H9 (cell line): ENCODE results near the gene DTNBP1. TPM values are rescaled to one million over a fixed set of nuclear protein-coding genes. Genes with fewer than 3 reads are reported as not detected.
A peak's percentile ranks its signal among the peaks of the same experiment; 100 is the strongest.

Source experiments
- DNase-seq: peaks from one replicate; pipeline ENCODE4 v3.0.0-alpha.2; 2017
- H2AFZ ChIP-seq: one replicate; pipeline ENCODE4 v1.6.1; 2013; ENCODE audit warnings: mild to moderate bottlenecking, low read length, control low read depth, moderate library complexity
- H2AK5ac ChIP-seq: 2 replicates; pipeline ENCODE4 v1.6.1; 2013; ENCODE audit warnings: low read length, control low read depth, mixed read lengths; ENCODE audit not compliant: insufficient read length
- H2BK120ac ChIP-seq: one replicate; pipeline ENCODE4 v1.6.1; 2013; ENCODE audit warnings: low read depth, mild to moderate bottlenecking, low read length, control low read depth, inconsistent platforms; ENCODE audit not compliant: poor library complexity, severe bottlenecking
- H2BK12ac ChIP-seq: 2 replicates; pipeline ENCODE4 v1.6.1; 2013; ENCODE audit warnings: low read length, control low read depth, mixed read lengths, low read depth; ENCODE audit not compliant: insufficient read length
- H2BK15ac ChIP-seq: 2 replicates; pipeline ENCODE4 v1.6.1; 2013; ENCODE audit warnings: low read depth, low read length, control low read depth
- H2BK20ac ChIP-seq: one replicate; pipeline ENCODE4 v1.6.1; 2013; ENCODE audit warnings: low read depth, mild to moderate bottlenecking, low read length, control low read depth, inconsistent platforms; ENCODE audit not compliant: poor library complexity, severe bottlenecking
- H2BK5ac ChIP-seq: 2 replicates; pipeline ENCODE4 v1.6.1; 2013; ENCODE audit warnings: low read length, control low read depth, mixed read lengths; ENCODE audit not compliant: insufficient read length
- H3K14ac ChIP-seq: 2 replicates; pipeline ENCODE4 v1.6.1; 2013; ENCODE audit warnings: low read length, control low read depth; ENCODE audit not compliant: insufficient read depth
- H3K18ac ChIP-seq: 2 replicates; pipeline ENCODE4 v1.6.1; 2013; ENCODE audit warnings: low read depth, mild to moderate bottlenecking, mixed read lengths, low read length, control low read depth; ENCODE audit not compliant: insufficient read length
- H3K23ac ChIP-seq: 2 replicates; pipeline ENCODE4 v1.6.1; 2013; ENCODE audit warnings: low read length, control low read depth, mixed read lengths, low read depth; ENCODE audit not compliant: insufficient read length
- H3K23me2 ChIP-seq: 2 replicates; pipeline ENCODE4 v1.6.1; 2013; ENCODE audit warnings: low read depth, mild to moderate bottlenecking, mixed read lengths, low read length, control low read depth; ENCODE audit not compliant: insufficient read length, poor library complexity, severe bottlenecking
- H3K27ac ChIP-seq: 2 replicates; pipeline ENCODE4 v1.5.1; 2013; ENCODE audit warnings: low read length, control low read depth, mixed read lengths, low read depth; ENCODE audit not compliant: insufficient read length
- H3K27me3 ChIP-seq: 2 replicates; pipeline ENCODE4 v1.6.1; 2013; ENCODE audit warnings: low read length, control low read depth, inconsistent platforms; ENCODE audit not compliant: insufficient read depth
- H3K4ac ChIP-seq: 2 replicates; pipeline ENCODE4 v1.6.1; 2013; ENCODE audit warnings: low read depth, mild to moderate bottlenecking, control low read depth, inconsistent platforms, low read length, moderate library complexity
- H3K4me1 ChIP-seq: 2 replicates; pipeline ENCODE4 v1.6.1; 2013; ENCODE audit warnings: low read length, control low read depth, inconsistent platforms; ENCODE audit not compliant: insufficient read depth
- H3K4me2 ChIP-seq: 2 replicates; pipeline ENCODE4 v1.6.1; 2013; ENCODE audit warnings: low read length, control low read depth, mixed read lengths; ENCODE audit not compliant: insufficient read length, insufficient read depth
- H3K56ac ChIP-seq: 2 replicates; pipeline ENCODE4 v1.6.1; 2013; ENCODE audit warnings: low read depth, mild to moderate bottlenecking, mixed read lengths, low read length, control low read depth; ENCODE audit not compliant: insufficient read length
- H3K79me1 ChIP-seq: 2 replicates; pipeline ENCODE4 v1.6.1; 2013; ENCODE audit warnings: low read depth, mild to moderate bottlenecking, moderate library complexity, low read length, control low read depth, inconsistent platforms; ENCODE audit not compliant: insufficient read depth, poor library complexity, severe bottlenecking
- H3K79me2 ChIP-seq: 2 replicates; pipeline ENCODE4 v1.6.1; 2013; ENCODE audit warnings: low read length, control low read depth, inconsistent platforms; ENCODE audit not compliant: insufficient read depth
- H3K9ac ChIP-seq: 2 replicates; pipeline ENCODE4 v1.6.1; 2013; ENCODE audit warnings: low read length, control low read depth, mixed read lengths; ENCODE audit not compliant: insufficient read length; ENCODE audit errors: extremely low read depth
- H3K9me3 ChIP-seq: one replicate; pipeline ENCODE4 v1.6.1; 2013; ENCODE audit warnings: low read depth, low read length, inconsistent platforms; ENCODE audit not compliant: control insufficient read depth
- H3T11ph ChIP-seq: one replicate; pipeline ENCODE4 v1.6.1; 2013; ENCODE audit warnings: mild to moderate bottlenecking, low read length, control low read depth, inconsistent platforms
- H4K20me1 ChIP-seq: one replicate; pipeline ENCODE4 v1.6.1; 2013; ENCODE audit not compliant: control insufficient read depth, insufficient read length, insufficient read depth
- H4K5ac ChIP-seq: 2 replicates; pipeline ENCODE4 v1.6.1; 2013; ENCODE audit warnings: low read depth, mild to moderate bottlenecking, mixed read lengths, low read length, control low read depth; ENCODE audit not compliant: insufficient read length
- H4K8ac ChIP-seq: replicated peaks from 2 replicates; pipeline ENCODE4 v1.6.1; 2013; ENCODE audit warnings: low read length, control low read depth, mixed read lengths, low read depth; ENCODE audit not compliant: insufficient read length
- H4K91ac ChIP-seq: 2 replicates; pipeline ENCODE4 v1.6.1; 2013; ENCODE audit warnings: low read depth, mild to moderate bottlenecking, moderate library complexity, mixed read lengths, low read length, control low read depth; ENCODE audit not compliant: insufficient read length
- H3K27ac Mint-ChIP-seq, 3 experiments: 2 replicates in 2 of 3; 3 replicates in 1 of 3; pipeline ENCODE4 v1.8.0; 2020 to 2021; ENCODE audit warnings: mixed read lengths in 3 of 3, mild to moderate bottlenecking in 1 of 3, moderate library complexity in 1 of 3
- H3K27me3 Mint-ChIP-seq: 2 replicates; pipeline ENCODE4 v1.8.0; 2021; ENCODE audit warnings: low read depth, mild to moderate bottlenecking, moderate library complexity, mixed read lengths
- H3K36me3 Mint-ChIP-seq, 3 experiments: 2 replicates in 2 of 3; 3 replicates in 1 of 3; pipeline ENCODE4 v1.8.0; 2020 to 2021; ENCODE audit warnings: low read depth in 3 of 3, mixed read lengths in 3 of 3; ENCODE audit not compliant: insufficient read depth in 1 of 3
- H3K4me1 Mint-ChIP-seq, 2 experiments: 2 replicates each; pipeline ENCODE4 v1.8.0; 2020; ENCODE audit warnings: mixed read lengths in 2 of 2
- H3K4me3 Mint-ChIP-seq, 2 experiments: 2 replicates in 1 of 2; 3 replicates in 1 of 2; pipeline ENCODE4 v1.8.0; 2020 to 2021; ENCODE audit warnings: mild to moderate bottlenecking in 2 of 2, mixed read lengths in 2 of 2, moderate library complexity in 1 of 2
- H3K9me3 Mint-ChIP-seq, 2 experiments: 2 replicates in 1 of 2; 3 replicates in 1 of 2; pipeline ENCODE4 v1.8.0; 2020; ENCODE audit warnings: mild to moderate bottlenecking in 2 of 2, mixed read lengths in 2 of 2, moderate library complexity in 1 of 2
- WGBS: extraction: QIAGEN DNeasy Blood & Tissue Kit; methylation state at CpG from one replicate; pipeline ENCODE4 v1.1.7; 2013; ENCODE audit warnings: missing lambda C conversion rate, low lambda C conversion rate, mixed read lengths; ENCODE audit not compliant: insufficient read length; ENCODE audit errors: extremely low coverage; 5-methylcytosine and 5-hydroxymethylcytosine counted together
- total RNA-seq: library from RNA; stranded (reverse); gene quantifications from 2 replicates; pipeline ENCODE4 v1.2.1, GENCODE V29; 2021
- TF ChIP-seq, protein P1 (sequence below): fragments of 200-600 bp; sonication (generic); conservative IDR thresholded peaks from 3 replicates; pipeline ENCODE4 v1.8.0; 2021; ENCODE audit warnings: antibody characterized with exemption, mild to moderate bottlenecking

Gene DTNBP1
- total RNA-seq, 1 experiment from 2014 or later: 12.9 TPM

DNA sequence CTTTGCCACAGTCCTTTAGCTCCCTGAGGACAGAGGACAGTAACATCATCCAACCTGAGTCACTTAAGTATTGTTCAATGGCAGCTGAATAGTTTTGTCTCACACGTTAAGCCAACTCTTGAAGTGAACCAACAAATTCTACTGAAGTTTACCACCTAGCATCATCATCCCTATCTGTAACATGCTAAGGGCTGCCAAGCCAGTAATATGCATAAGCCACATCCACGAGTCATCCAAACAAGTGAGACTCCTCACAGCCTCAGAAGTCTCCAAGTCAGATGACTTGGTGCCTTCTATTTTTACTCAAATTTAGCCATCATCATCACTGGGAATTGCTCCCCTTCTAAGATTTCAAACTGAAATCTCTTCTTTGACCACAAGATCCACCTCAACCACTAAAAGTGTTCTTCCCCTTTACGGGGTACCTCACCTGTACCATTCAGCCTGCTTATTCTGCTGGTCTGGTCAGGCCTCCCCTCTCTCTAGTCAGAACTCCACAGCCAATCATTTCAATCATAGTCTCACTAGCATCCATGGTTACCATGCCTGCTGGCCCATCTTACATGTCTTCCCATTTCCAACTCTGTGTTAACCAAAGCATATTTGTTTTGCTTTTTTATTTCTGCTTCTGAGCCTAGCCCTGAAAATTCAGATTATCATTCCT, 73.7 kb downstream of the DTNBP1 start:
- H3K36me3 Mint-ChIP-seq: no peaks in the 10 kb centered on the region
- Histone ChIP-seq H3K23ac (no peak overlapping the region), H3K27me3 (no peaks in the 10 kb centered on the region), H3K56ac (no peak overlapping the region), H2AFZ (no peak overlapping the region), H2BK120ac (no peak overlapping the region), H2BK12ac (no peak overlapping the region), H4K8ac (no peak overlapping the region), H3K23me2 (no peaks in the 10 kb centered on the region), H3K79me2 (no peaks in the 10 kb centered on the region), H2BK15ac (no peak overlapping the region), H3K27ac (no peak overlapping the region), H2BK5ac (no peak overlapping the region), H2BK20ac (no peak overlapping the region), H3K14ac (no peak overlapping the region), H4K20me1 (no peaks in the 10 kb centered on the region), H3K18ac (no peak overlapping the region), H3K9me3 (no peaks in the 10 kb centered on the region), H3K4ac (no peak overlapping the region), H3K4me1 (no peaks in the 10 kb centered on the region; the same call in 1 of the 2 replicates), H4K91ac (no peak overlapping the region), H2AK5ac (no peak overlapping the region), H3K9ac (no peak overlapping the region), H4K5ac (no peak overlapping the region), H3K4me2 (no peak overlapping the region), H3K79me1 (no peaks in the 10 kb centered on the region), H3T11ph (no peak overlapping the region)
- no peaks in the 10 kb centered on the region for H3K27me3 Mint-ChIP-seq
- no peaks in the 10 kb centered on the region; a peak in 1 of 5 replicates for H3K9me3 Mint-ChIP-seq
- DNase-seq: no peak
- WGBS: no CpG with 5 or more reads among the region's 3 CpGs
- TF ChIP-seq, protein P1, sequence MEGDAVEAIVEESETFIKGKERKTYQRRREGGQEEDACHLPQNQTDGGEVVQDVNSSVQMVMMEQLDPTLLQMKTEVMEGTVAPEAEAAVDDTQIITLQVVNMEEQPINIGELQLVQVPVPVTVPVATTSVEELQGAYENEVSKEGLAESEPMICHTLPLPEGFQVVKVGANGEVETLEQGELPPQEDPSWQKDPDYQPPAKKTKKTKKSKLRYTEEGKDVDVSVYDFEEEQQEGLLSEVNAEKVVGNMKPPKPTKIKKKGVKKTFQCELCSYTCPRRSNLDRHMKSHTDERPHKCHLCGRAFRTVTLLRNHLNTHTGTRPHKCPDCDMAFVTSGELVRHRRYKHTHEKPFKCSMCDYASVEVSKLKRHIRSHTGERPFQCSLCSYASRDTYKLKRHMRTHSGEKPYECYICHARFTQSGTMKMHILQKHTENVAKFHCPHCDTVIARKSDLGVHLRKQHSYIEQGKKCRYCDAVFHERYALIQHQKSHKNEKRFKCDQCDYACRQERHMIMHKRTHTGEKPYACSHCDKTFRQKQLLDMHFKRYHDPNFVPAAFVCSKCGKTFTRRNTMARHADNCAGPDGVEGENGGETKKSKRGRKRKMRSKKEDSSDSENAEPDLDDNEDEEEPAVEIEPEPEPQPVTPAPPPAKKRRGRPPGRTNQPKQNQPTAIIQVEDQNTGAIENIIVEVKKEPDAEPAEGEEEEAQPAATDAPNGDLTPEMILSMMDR: no peak
- H3K4me3 Mint-ChIP-seq: no peak overlapping the region
- H3K4me1 Mint-ChIP-seq: peaks cover 11% of the 10 kb centered on the region in 2 experiments
- peak overlapping the region in 1 of 3 experiments; percentile 34; a peak in 2 of 7 replicates for H3K27ac Mint-ChIP-seq
